CD8-positive, alpha-beta memory T cell (primary cell): Measurements from ENCODE around the gene HEPHL1. TPM values are rescaled to one million over a fixed set of nuclear protein-coding genes. Genes with fewer than 3 reads are reported as not detected.

Experiments used
- CTCF ChIA-PET: fragments of 350-600 bp; sonication (Branson Sonifier 250); formaldehyde crosslinking; loops from one replicate; lab custom pipeline; 2021; ENCODE audit warnings: antibody characterized with exemption; lab: Charles Lee
- POLR2A ChIA-PET: fragments of 350-600 bp; sonication (Branson Sonifier 250); formaldehyde crosslinking; loops from one replicate; lab custom pipeline; 2021; ENCODE audit warnings: antibody characterized with exemption; lab: Charles Lee
- DNase-seq, 5 donors: peaks; one replicate each; pipeline versions ENCODE4 v3.0.0 to v3.0.0-alpha.2; 2020 to 2022; ENCODE audit warnings: mixed read lengths in 1 of 5
- H3K27ac ChIP-seq: one replicate; pipeline ENCODE4 v1.7.0; 2013; ENCODE audit warnings: low read depth, mild to moderate bottlenecking, low read length, moderate library complexity
- H3K27me3 ChIP-seq: 2 replicates; pipeline ENCODE4 v1.7.0; 2013; ENCODE audit warnings: low read length, mild to moderate bottlenecking; ENCODE audit not compliant: insufficient read depth, poor library complexity, severe bottlenecking
- H3K36me3 ChIP-seq: 2 replicates; pipeline ENCODE4 v1.7.0; 2013; ENCODE audit warnings: mild to moderate bottlenecking, low read length, moderate library complexity; ENCODE audit not compliant: insufficient read depth
- H3K4me1 ChIP-seq: 2 replicates; pipeline ENCODE4 v1.7.0; 2013; ENCODE audit warnings: mild to moderate bottlenecking, low read length, moderate library complexity; ENCODE audit not compliant: insufficient read depth
- H3K4me3 ChIP-seq: 2 replicates; pipeline ENCODE4 v1.7.0; 2013; ENCODE audit warnings: mild to moderate bottlenecking, low read length
- H3K9me3 ChIP-seq: 2 replicates; pipeline ENCODE4 v1.7.0; 2013; ENCODE audit warnings: mild to moderate bottlenecking, low read length
- H3K27ac Mint-ChIP-seq, 8 donors: one replicate each; pipeline ENCODE4 v1.8.0; 2020 to 2021; ENCODE audit warnings: mixed read lengths in 8 of 8, mild to moderate bottlenecking in 6 of 8, inconsistent platforms in 3 of 8, moderate library complexity in 3 of 8
- H3K27me3 Mint-ChIP-seq, 2 donors: one replicate each; pipeline ENCODE4 v1.8.0; 2020 to 2021; ENCODE audit warnings: mixed read lengths in 2 of 2, mild to moderate bottlenecking in 1 of 2, moderate library complexity in 1 of 2
- H3K36me3 Mint-ChIP-seq, 3 donors: one replicate each; pipeline ENCODE4 v1.8.0; 2020 to 2021; ENCODE audit warnings: mixed read lengths in 3 of 3, inconsistent platforms in 1 of 3, mild to moderate bottlenecking in 1 of 3
- H3K4me1 Mint-ChIP-seq, 3 donors: one replicate each; pipeline ENCODE4 v1.8.0; 2020 to 2021; ENCODE audit warnings: mixed read lengths in 3 of 3, inconsistent platforms in 1 of 3, mild to moderate bottlenecking in 1 of 3
- H3K4me3 Mint-ChIP-seq, 7 donors: one replicate each; pipeline ENCODE4 v1.8.0; 2020 to 2021; ENCODE audit warnings: mixed read lengths in 7 of 7, mild to moderate bottlenecking in 6 of 7, moderate library complexity in 4 of 7, inconsistent platforms in 2 of 7
- H3K9me3 Mint-ChIP-seq, 5 donors: one replicate each; pipeline ENCODE4 v1.8.0; 2020 to 2022; ENCODE audit warnings: mixed read lengths in 5 of 5, mild to moderate bottlenecking in 3 of 5, moderate library complexity in 2 of 5, inconsistent platforms in 1 of 5
- polyA plus RNA-seq: library from polyadenylated mRNA; unstranded; fragments of 300-500 nt; fragmentation: Illumina TruSeq; gene quantifications from one replicate; pipeline ENCODE4 v1.2.3, GENCODE V29; 2021
- total RNA-seq, 2 experiments: library from RNA; stranded (reverse); gene quantifications; one replicate each; pipeline ENCODE4 v1.2.3, GENCODE V29; 2021

Gene HEPHL1
- total and polyA plus RNA-seq, 3 experiments from 2014 or later = not detected

- Mint-ChIP-seq H3K27ac (no peak overlapping the region), H3K36me3 (no peaks in the 10 kb centered on the region), H3K9me3 (peaks cover 0 to 4% (median 3%) of the 10 kb centered on the region in 5 donors), H3K4me3 (no peak overlapping the region), H3K4me1 (no peaks in the 10 kb centered on the region), H3K27me3 (peaks cover 0 to 8% of the 10 kb centered on the region in 2 donors)
- ChIA-PET CTCF (no interaction called here), POLR2A (no interaction called here)
- Histone ChIP-seq H3K27ac (no peak overlapping the region), H3K4me3 (no peak overlapping the region), H3K4me1 (no peaks in the 10 kb centered on the region), H3K9me3 (no peaks in the 10 kb centered on the region), H3K27me3 (no peaks in the 10 kb centered on the region), H3K36me3 (no peaks in the 10 kb centered on the region)
- no peak for DNase-seq
Observed at GRCh38 chr11:94048032-94048709, 27.0 kb downstream of the HEPHL1 start.

- DNase-seq = no peak
- POLR2A ChIA-PET = no interaction called here
- no peaks in the 10 kb centered on the region for H3K4me1 Mint-ChIP-seq
- Histone ChIP-seq H3K27ac (no peak overlapping the region), H3K9me3 (no peaks in the 10 kb centered on the region), H3K36me3 (no peaks in the 10 kb centered on the region), H3K4me3 (no peak overlapping the region), H3K4me1 (no peaks in the 10 kb centered on the region), H3K27me3 (no peaks in the 10 kb centered on the region)
- H3K27ac Mint-ChIP-seq = no peak overlapping the region
- H3K4me3 Mint-ChIP-seq = no peak overlapping the region
- no peaks in the 10 kb centered on the region for H3K36me3 Mint-ChIP-seq
- H3K9me3 Mint-ChIP-seq = peaks cover 0 to 5% (median 3%) of the 10 kb centered on the region in 5 donors
- CTCF ChIA-PET = no interaction called here
- peaks cover 5 to 8% of the 10 kb centered on the region in 2 donors for H3K27me3 Mint-ChIP-seq
Observed at GRCh38 chr11:94049351-94049750, 28.2 kb downstream of the HEPHL1 start.

- CTCF ChIA-PET = no interaction called here
- Histone ChIP-seq H3K27me3 (no peaks in the 10 kb centered on the region), H3K4me1 (no peaks in the 10 kb centered on the region), H3K4me3 (no peak overlapping the region), H3K27ac (no peak overlapping the region), H3K36me3 (no peaks in the 10 kb centered on the region), H3K9me3 (no peaks in the 10 kb centered on the region)
- Mint-ChIP-seq H3K4me1 (no peaks in the 10 kb centered on the region), H3K4me3 (no peak overlapping the region), H3K36me3 (no peaks in the 10 kb centered on the region), H3K27ac (no peak overlapping the region), H3K9me3 (no peaks in the 10 kb centered on the region), H3K27me3 (peaks cover 2 to 27% of the 10 kb centered on the region in 2 donors)
- POLR2A ChIA-PET = no interaction called here
- no peak for DNase-seq
Observed at GRCh38 chr11:94058630-94059029, 37.5 kb downstream of the HEPHL1 start.

- H3K4me1 Mint-ChIP-seq = no peaks in the 10 kb centered on the region
- ChIA-PET POLR2A (no interaction called here), CTCF (no interaction called here)
- H3K27ac Mint-ChIP-seq = no peak overlapping the region
- no peaks in the 10 kb centered on the region for H3K9me3 Mint-ChIP-seq
- Histone ChIP-seq H3K9me3 (no peaks in the 10 kb centered on the region), H3K27me3 (no peaks in the 10 kb centered on the region), H3K27ac (no peak overlapping the region), H3K4me1 (no peaks in the 10 kb centered on the region), H3K36me3 (no peaks in the 10 kb centered on the region), H3K4me3 (no peak overlapping the region)
- peaks cover 4 to 23% of the 10 kb centered on the region in 2 donors for H3K27me3 Mint-ChIP-seq
- H3K4me3 Mint-ChIP-seq = no peak overlapping the region
- no peak for DNase-seq
- H3K36me3 Mint-ChIP-seq = no peaks in the 10 kb centered on the region
Observed at GRCh38 chr11:94059065-94059464, 37.9 kb downstream of the HEPHL1 start.

GRCh38 chr11:94060401-94060800 lies 39.2 kb downstream of the HEPHL1 start:
- H3K9me3 Mint-ChIP-seq = no peaks in the 10 kb centered on the region
- POLR2A ChIA-PET = no interaction called here
- H3K4me3 ChIP-seq = no peak overlapping the region

GRCh38 chr11:94062360-94062759 lies 41.2 kb downstream of the HEPHL1 start:
- Histone ChIP-seq H3K9me3 (no peaks in the 10 kb centered on the region), H3K4me3 (no peak overlapping the region), H3K27ac (no peak overlapping the region), H3K4me1 (no peaks in the 10 kb centered on the region), H3K27me3 (no peaks in the 10 kb centered on the region), H3K36me3 (no peaks in the 10 kb centered on the region)
- no peak overlapping the region for H3K27ac Mint-ChIP-seq
- H3K4me3 Mint-ChIP-seq = no peak overlapping the region
- DNase-seq = no peak
- H3K4me1 Mint-ChIP-seq = no peaks in the 10 kb centered on the region
- CTCF ChIA-PET = no interaction called here
- POLR2A ChIA-PET = no interaction called here
- H3K36me3 Mint-ChIP-seq = no peaks in the 10 kb centered on the region
- H3K9me3 Mint-ChIP-seq = no peaks in the 10 kb centered on the region
- H3K27me3 Mint-ChIP-seq = peaks cover 5 to 31% of the 10 kb centered on the region in 2 donors

More at GRCh38 chr11:94060401-94060800, 39.2 kb downstream of the HEPHL1 start:
- Mint-ChIP-seq H3K27me3 (peaks cover 5 to 20% of the 10 kb centered on the region in 2 donors), H3K4me3 (no peak overlapping the region), H3K27ac (peak overlapping the region in 1 of 8 donors; percentile 12), H3K36me3 (no peaks in the 10 kb centered on the region), H3K4me1 (no peaks in the 10 kb centered on the region)
- Histone ChIP-seq H3K27ac (no peak overlapping the region), H3K9me3 (no peaks in the 10 kb centered on the region), H3K36me3 (no peaks in the 10 kb centered on the region), H3K27me3 (no peaks in the 10 kb centered on the region), H3K4me1 (no peaks in the 10 kb centered on the region)
- CTCF ChIA-PET = no interaction called here
- no peak for DNase-seq

GRCh38 chr11:94066901-94067429 lies 45.8 kb downstream of the HEPHL1 start:
- H3K9me3 Mint-ChIP-seq = peaks cover 0 to 6% (median 0%) of the 10 kb centered on the region in 5 donors
- H3K27ac Mint-ChIP-seq = no peak overlapping the region
- DNase-seq = no peak
- Histone ChIP-seq H3K4me3 (no peak overlapping the region), H3K9me3 (no peaks in the 10 kb centered on the region), H3K4me1 (no peaks in the 10 kb centered on the region), H3K27ac (no peak overlapping the region), H3K27me3 (no peaks in the 10 kb centered on the region), H3K36me3 (no peaks in the 10 kb centered on the region)
- no peaks in the 10 kb centered on the region for H3K36me3 Mint-ChIP-seq
- ChIA-PET POLR2A (no interaction called here), CTCF (no interaction called here)
- H3K4me1 Mint-ChIP-seq = no peaks in the 10 kb centered on the region
- no peak overlapping the region for H3K4me3 Mint-ChIP-seq
- peaks cover 7 to 37% of the 10 kb centered on the region in 2 donors for H3K27me3 Mint-ChIP-seq

- Mint-ChIP-seq H3K4me3 (no peak overlapping the region), H3K27me3 (peaks cover 7 to 29% of the 10 kb centered on the region in 2 donors)
- CTCF ChIA-PET = no interaction called here
Observed at GRCh38 chr11:94068764-94069163, 47.6 kb downstream of the HEPHL1 start.

More at GRCh38 chr11:94068764-94069163, 47.6 kb downstream of the HEPHL1 start:
- no peaks in the 10 kb centered on the region for H3K27me3 ChIP-seq
- Mint-ChIP-seq H3K36me3 (no peaks in the 10 kb centered on the region), H3K27ac (no peak overlapping the region), H3K9me3 (peaks cover 0 to 6% (median 0%) of the 10 kb centered on the region in 5 donors), H3K4me1 (no peaks in the 10 kb centered on the region)
- no peak for DNase-seq
- no peaks in the 10 kb centered on the region for H3K4me1 ChIP-seq
- no peak overlapping the region for H3K4me3 ChIP-seq
- no peaks in the 10 kb centered on the region for H3K36me3 ChIP-seq
- POLR2A ChIA-PET = no interaction called here
- H3K9me3 ChIP-seq = no peaks in the 10 kb centered on the region
- no peak overlapping the region for H3K27ac ChIP-seq
